ENCODE measurements around the gene ITM2C. TPM values are rescaled to one million over a fixed set of nuclear protein-coding genes. Genes with fewer than 3 reads are reported as not detected.

Gene ITM2C
- total RNA-seq, 4 donors from 2014 or later = 33.8 to 301 (median 67.6) TPM

DNA sequence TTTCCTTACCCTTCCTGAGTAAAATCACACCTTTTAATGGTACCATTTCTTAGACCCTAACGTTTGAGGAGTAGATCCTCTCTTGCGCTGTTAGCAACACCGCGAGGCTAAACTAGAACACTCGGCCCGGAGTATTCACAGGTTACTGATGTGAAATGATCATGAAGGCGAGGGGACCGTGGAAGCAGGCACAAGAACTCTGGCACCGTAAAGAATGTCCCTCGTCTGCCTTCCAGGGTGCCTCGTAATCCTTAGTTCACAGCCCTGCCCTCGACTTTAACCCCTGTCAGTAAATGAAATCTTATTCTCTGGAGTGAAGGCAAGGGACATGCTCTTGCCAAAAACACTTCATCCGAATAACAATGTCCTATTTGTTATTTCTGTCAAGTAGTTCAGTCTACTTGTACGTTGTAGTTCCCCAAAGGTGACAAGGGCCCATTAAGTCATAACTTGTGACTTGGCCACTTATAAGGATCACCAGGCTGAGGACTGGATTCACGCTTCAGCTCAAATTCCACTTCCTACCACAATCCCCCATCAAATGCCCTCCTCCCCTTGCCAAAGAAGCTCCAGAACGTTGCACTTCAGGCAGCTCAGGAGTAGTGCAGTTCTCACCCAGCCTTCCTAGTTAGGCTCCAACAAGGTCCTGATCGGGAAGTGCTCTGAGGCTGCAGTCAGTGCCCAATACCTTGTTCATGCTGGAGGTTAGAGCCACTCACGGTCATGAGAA lies 43.3 kb upstream of the ITM2C start:
- intact Hi-C loops (cut with DNase I; ENCODE audit: low total_unique reads) = no loop called here
- H3K9me3 ChIP-seq = no peaks in the 10 kb centered on the region
- H3K4me3 ChIP-seq = no peak overlapping the region
- H3K36me3 ChIP-seq = no peaks in the 10 kb centered on the region
- TF ChIP-seq POLR2A (IDR thresholded peaks at IDR 0.05) = no peak
- TF ChIP-seq, protein P1, sequence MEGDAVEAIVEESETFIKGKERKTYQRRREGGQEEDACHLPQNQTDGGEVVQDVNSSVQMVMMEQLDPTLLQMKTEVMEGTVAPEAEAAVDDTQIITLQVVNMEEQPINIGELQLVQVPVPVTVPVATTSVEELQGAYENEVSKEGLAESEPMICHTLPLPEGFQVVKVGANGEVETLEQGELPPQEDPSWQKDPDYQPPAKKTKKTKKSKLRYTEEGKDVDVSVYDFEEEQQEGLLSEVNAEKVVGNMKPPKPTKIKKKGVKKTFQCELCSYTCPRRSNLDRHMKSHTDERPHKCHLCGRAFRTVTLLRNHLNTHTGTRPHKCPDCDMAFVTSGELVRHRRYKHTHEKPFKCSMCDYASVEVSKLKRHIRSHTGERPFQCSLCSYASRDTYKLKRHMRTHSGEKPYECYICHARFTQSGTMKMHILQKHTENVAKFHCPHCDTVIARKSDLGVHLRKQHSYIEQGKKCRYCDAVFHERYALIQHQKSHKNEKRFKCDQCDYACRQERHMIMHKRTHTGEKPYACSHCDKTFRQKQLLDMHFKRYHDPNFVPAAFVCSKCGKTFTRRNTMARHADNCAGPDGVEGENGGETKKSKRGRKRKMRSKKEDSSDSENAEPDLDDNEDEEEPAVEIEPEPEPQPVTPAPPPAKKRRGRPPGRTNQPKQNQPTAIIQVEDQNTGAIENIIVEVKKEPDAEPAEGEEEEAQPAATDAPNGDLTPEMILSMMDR (IDR thresholded peaks at IDR 0.05) = no peak
- H3K27me3 ChIP-seq = peaks cover 0 to 5% of the 10 kb centered on the region in 2 donors
- no peak for DNase-seq
- no peaks in the 10 kb centered on the region for H3K4me1 ChIP-seq
- H3K27ac ChIP-seq = no peak overlapping the region

DNA sequence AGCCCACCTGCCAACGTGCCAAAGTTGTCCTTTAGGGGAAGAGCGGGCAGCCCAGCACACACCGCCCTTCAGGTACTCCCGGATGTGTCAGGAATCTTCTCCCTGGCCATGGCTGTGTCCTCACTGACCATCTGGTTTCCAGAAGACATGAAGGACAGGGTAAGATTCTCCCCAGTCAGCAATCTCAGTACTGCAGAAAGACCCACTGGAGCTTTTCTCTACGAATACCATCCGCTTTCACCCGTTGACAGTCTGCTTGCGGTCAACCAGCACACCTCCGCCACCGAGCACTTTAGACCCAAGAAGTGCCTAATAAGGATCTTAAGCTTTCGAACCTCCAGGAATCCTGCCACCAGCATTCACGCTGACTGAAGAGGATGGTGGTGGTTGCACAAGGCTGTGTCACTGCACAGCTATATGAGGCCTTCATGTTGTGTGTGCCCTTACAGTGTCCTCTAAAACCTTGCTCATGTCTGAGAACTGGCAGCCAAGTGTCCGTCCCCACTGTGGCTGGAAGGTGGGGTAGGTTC lies 42.7 kb upstream of the ITM2C start:
- Histone ChIP-seq H3K36me3 (no peaks in the 10 kb centered on the region), H3K27me3 (peaks cover 0 to 5% of the 10 kb centered on the region in 2 donors), H3K4me1 (no peaks in the 10 kb centered on the region), H3K4me3 (no peak overlapping the region), H3K9me3 (no peaks in the 10 kb centered on the region), H3K27ac (no peak overlapping the region)
- TF ChIP-seq, protein P1 (IDR thresholded peaks at IDR 0.05) = no peak
- no peak for TF ChIP-seq POLR2A (IDR thresholded peaks at IDR 0.05)
- no peak for DNase-seq
- intact Hi-C loops (cut with DNase I; ENCODE audit: low total_unique reads) = no loop called here

DNA sequence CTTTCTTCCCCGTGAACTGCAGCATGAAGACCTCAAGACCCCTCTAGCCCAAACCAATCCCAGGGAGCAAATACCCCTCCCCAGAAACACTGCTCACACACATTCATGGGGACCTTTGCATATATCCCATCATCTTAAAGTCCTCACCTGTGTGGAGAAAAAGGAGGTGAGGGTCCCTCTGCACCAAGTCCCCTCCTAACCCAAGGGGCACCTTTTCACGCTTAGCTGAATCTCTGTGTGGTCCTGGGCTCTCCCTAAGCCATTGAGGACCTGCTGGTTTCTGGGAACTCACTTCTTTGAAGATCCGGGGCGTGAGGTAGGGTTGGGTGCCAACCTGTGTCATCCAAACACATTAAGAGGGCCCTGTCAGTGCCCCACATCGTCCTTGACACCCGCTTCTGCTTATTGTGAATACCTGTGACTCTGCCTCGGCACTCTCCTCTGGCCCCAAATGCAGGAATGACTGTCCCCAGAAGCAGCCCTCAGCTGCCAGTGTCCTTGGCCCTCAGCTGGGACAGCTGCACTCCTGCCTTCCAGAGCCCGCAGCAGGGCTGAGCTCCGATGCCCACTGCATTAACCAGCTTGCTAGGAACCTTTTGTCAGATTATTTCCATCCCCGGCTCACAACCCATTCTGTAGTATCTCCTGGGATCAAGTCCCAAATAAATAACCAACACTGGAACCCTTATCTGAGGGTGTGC lies 41.3 kb upstream of the ITM2C start:
- no peak for DNase-seq
- TF ChIP-seq, protein P1 (IDR thresholded peaks at IDR 0.05) = no peak
- no peak for TF ChIP-seq POLR2A (IDR thresholded peaks at IDR 0.05)
- no peak overlapping the region for H3K27ac ChIP-seq
- H3K36me3 ChIP-seq = no peaks in the 10 kb centered on the region
- intact Hi-C loops (cut with DNase I; ENCODE audit: low total_unique reads) = no loop called here
- peaks cover 0 to 4% of the 10 kb centered on the region in 2 donors for H3K4me1 ChIP-seq
- no peak overlapping the region for H3K4me3 ChIP-seq
- peaks cover 5% of the 10 kb centered on the region in 2 donors for H3K27me3 ChIP-seq
- H3K9me3 ChIP-seq = no peaks in the 10 kb centered on the region

DNA sequence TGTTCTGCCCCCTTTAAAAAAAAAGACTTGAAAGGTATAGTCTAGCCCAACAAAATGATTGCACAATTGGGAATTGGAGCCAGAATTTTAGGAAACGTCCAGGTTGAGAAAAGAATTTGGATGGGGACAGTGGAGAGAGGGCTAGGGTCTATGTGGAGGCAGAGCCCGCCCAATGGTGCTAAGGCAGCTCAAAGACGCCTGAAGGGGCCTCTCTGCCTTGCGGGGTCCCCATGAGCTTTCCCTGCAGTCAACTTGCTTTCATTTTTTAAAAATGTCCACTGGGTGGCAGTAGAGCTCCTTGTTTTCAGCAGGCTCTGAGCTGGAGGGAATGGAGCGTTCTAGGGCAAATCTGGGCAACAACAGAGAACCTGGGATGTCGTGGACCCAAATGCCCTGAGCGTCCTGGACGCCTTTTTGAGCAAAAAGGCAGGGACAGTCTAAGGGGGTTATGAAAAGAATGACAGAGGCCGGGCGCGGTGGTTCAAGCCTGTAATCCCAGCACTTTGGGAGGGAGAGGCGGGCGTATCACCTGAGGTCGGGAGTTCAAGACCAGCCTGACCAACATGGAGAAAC lies 40.2 kb upstream of the ITM2C start:
- peaks cover 0 to 4% of the 10 kb centered on the region in 2 donors for H3K4me1 ChIP-seq

More for the DNA sequence above, 40.2 kb upstream of the ITM2C start:
- Histone ChIP-seq H3K4me3 (no peak overlapping the region), H3K27me3 (peaks cover 5 to 7% of the 10 kb centered on the region in 2 donors), H3K36me3 (no peaks in the 10 kb centered on the region), H3K27ac (no peak overlapping the region), H3K9me3 (no peaks in the 10 kb centered on the region)
- intact Hi-C loops (cut with DNase I; ENCODE audit: low total_unique reads) = no loop called here
- DNase-seq = peak; percentile 39 to 53
- TF ChIP-seq, protein P1 (IDR thresholded peaks at IDR 0.05) = peak; percentile 66 to 74 (median 68)
- TF ChIP-seq POLR2A (IDR thresholded peaks at IDR 0.05) = no peak

Measured in uterus (tissue), 4 donors.